Measurements from ENCODE around the gene NOS1AP.

GRCh38 chr1:162222014-162222413 is 152.5 kb downstream of the NOS1AP start:
- TF ChIP-seq CTCF (conservative IDR thresholded peaks at IDR 0.05; ENCODE audit: low read depth, low read length) = no peak
- TF ChIP-seq EZH2 (IDR thresholded peaks at IDR 0.05; ENCODE audit: low read length, unreplicated experiment) = no peak
- TF ChIP-seq EZH2phosphoT487 (IDR thresholded peaks at IDR 0.05; ENCODE audit: borderline replicate concordance, low read length) = no peak
